ENCODE results near the gene SIGLEC10.
"Not testable (repeated sequence)": the region's sequence is repeated elsewhere in the genome, so short reads cannot be mapped to it uniquely, and the experiment has no call there.

SIGLEC10 gene

GRCh38 chr19:51417107-51417809, at the start of gene SIGLEC10:
Gene SIGLEC10 (minus strand): TSS chr19:51417642. CDS start chr19:51417581, 61 bp downstream.
- no peak for DNase-seq

- no peak for DNase-seq
These were observed 49.3 kb upstream of the SIGLEC10 start for GRCh38 chr19:51466723-51467122.

GRCh38 chr19:51463976-51464581, 46.6 kb upstream of the SIGLEC10 start:
- not testable (repeated sequence) for DNase-seq

- no peak for DNase-seq
These were observed 45.2 kb upstream of the SIGLEC10 start for GRCh38 chr19:51462681-51463080.

GRCh38 chr19:51462276-51462675, 44.8 kb upstream of the SIGLEC10 start:
- DNase-seq = no peak

GRCh38 chr19:51461723-51462161, 44.3 kb upstream of the SIGLEC10 start:
- no peak for DNase-seq

GRCh38 chr19:51460164-51460992, 42.9 kb upstream of the SIGLEC10 start:
- peak; percentile 19 for DNase-seq

- DNase-seq = no peak
These were observed 41.6 kb upstream of the SIGLEC10 start for GRCh38 chr19:51458899-51459505.

GRCh38 chr19:51458051-51458645, 40.7 kb upstream of the SIGLEC10 start, which contains the start of gene SIGLEC8:
Gene SIGLEC8 (minus strand): TSS chr19:51458454. CDS start chr19:51458387, 67 bp downstream.
- DNase-seq = no peak

GRCh38 chr19:51457351-51458013, 40.0 kb upstream of the SIGLEC10 start:
- DNase-seq = no peak

GRCh38 chr19:51456541-51457290, 39.3 kb upstream of the SIGLEC10 start:
- no peak for DNase-seq

GRCh38 chr19:51450730-51451307, 33.4 kb upstream of the SIGLEC10 start:
- DNase-seq = no peak

GRCh38 chr19:51448411-51449016, 31.1 kb upstream of the SIGLEC10 start:
- DNase-seq = no peak

- DNase-seq = no peak
These were observed 30.6 kb upstream of the SIGLEC10 start for GRCh38 chr19:51448011-51448410.

GRCh38 chr19:51447510-51447909, 30.1 kb upstream of the SIGLEC10 start:
- DNase-seq = not testable (repeated sequence)

GRCh38 chr19:51441410-51442390, 24.3 kb upstream of the SIGLEC10 start:
- DNase-seq = no peak

GRCh38 chr19:51440846-51441409, 23.5 kb upstream of the SIGLEC10 start:
- no peak for DNase-seq

GRCh38 chr19:51440052-51440451, 22.6 kb upstream of the SIGLEC10 start:
- DNase-seq = no peak

GRCh38 chr19:51439021-51439465, 21.6 kb upstream of the SIGLEC10 start:
- DNase-seq = no peak
